AG08396 (cell line): ENCODE data around the gene ENPP1.

Source experiments
- DNase-seq: peaks from one replicate; pipeline ENCODE4 v3.0.0; 2012; ENCODE audit warnings: low spot score, mixed read lengths

Gene ENPP1

DNA sequence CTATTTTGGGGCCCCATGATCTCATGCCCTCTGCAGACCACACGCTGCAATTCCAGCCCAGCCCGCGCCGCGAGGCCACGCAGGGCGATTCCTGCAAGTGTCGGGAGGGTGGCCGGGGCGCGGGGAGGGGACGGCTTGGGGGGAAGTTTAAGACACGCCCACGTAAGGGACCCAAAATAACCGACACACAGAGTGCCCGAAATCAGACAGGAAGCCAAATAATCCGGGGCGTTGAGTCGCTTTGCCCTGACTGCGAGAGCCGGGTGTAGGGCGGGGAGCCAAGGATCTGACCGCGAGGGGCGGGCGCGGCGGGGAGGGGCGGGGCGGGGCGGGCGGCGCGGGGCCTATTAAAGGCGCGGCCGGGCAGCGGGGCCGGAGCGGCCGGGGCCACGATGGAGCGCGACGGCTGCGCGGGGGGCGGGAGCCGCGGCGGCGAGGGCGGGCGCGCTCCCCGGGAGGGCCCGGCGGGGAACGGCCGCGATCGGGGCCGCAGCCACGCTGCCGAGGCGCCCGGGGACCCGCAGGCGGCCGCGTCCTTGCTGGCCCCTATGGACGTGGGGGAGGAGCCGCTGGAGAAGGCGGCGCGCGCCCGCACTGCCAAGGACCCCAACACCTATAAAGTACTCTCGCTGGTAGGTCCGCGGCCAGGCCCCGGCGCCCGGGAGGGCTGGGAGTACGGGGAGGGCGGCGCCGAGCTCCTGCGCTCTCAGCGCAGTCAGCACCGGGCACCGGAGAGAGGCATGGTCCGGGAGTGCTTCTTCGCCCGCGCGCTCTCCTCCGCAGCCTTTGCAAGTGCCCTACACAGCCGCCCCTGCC is at the start of gene ENPP1:
Gene ENPP1 (plus strand): TSS at position 377 of the 816 bp plus-strand sequence. CDS start 16 bp downstream, at position 393.
- peak; percentile 90 for DNase-seq

DNA sequence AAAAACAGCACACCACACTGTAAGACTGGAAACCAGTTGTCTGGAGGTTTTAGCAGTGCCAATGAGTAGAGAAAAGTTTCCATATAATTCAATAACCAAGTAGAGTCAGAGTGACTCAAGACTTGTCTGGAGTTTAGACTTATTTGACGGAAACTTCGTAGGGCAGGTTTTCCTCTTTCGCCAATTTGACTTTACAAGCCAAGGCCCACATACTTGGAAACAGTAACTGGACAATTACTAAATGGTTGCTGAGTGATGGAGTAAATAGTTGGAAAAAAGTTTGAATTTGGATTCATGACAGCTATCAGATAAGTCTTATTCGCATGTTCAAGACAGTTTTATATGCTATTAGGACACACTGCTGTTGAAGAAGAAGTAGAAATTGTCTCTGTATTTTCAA is 48.9 kb upstream of the ENPP1 start:
- no peak for DNase-seq

DNA sequence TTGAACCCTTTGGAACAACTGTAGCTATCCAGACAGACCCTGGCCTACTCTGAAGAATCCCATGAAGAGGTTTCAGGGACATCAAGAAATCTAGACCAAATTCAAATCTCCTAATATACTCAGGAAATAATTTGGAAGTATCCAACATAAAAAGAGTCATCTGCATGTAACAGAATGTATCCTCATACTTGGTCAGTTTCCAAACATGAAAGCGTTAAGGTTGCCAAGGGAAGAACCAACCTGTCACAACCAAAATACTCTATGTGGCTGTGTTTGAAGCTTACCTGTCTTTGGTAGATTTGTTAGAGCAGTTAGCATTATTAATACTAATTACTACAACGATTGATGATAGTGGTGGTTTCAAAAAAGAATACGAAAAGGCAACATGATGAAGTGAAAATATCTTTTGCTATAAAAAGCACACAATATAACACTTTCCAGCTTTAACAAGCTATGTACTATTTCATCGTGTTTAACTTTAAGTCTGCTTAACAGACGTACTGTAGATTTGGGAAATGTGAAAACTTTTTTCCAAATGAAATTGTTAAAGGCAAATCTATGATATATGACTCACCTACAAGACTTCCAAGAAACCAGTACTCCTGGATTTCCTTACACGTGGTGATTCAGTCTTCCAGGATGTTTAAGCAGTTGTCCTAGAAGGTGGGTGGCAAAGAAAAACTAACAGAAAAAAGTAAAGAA is 46.6 kb upstream of the ENPP1 start:
- DNase-seq = no peak

DNA sequence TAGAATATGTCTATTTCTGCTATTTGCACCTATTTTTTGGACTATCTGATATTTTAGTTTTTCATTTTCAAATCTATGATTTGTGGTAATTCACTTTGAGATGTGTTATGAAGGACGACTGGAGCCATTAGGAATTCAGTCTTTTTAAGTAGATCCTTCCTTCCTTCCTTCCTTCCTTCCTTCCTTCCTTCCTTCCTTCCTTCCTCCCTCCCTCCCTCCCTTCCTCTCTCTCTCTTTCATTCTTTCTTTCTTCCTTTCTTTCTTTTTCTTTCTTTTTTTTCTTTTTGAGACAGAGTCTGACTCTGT is 46.1 kb upstream of the ENPP1 start:
- no peak for DNase-seq

DNA sequence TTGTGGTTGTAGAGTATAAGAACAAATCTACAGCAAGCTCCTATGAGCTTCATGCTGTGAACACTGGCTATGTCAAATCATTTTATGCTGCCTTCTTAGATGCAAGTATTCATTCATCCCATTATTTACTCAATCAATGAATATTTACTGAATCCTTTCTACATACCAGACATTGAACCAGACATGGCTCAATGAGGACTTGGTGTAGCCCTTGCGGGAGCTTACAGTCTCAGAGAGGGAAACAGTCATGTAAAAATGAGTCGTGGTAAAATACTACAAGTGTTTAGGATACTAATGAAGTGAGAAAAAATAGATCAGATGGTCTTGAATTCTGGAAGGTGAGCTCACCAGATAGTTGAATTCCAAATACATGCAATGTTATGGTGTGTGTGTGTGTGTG is 44.8 kb upstream of the ENPP1 start:
- DNase-seq = no peak

DNA sequence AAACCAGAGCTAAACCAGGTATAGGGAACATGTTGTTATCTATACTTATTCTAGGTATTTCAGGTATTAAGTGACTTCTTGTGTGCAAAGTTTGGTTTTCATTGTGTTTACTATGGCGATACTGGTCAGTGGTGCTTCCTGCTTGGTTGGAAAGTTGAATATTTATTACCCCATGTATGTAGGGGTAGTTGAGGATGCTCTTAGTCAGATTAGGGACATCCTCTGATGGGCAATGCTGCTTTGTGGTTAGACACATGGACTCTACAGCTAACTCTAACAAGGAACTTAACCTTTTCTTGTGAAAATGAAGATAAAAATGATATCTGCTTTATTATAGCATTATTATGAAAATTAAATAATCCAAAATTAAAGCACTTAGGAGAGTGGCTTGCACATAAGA is 44.1 kb upstream of the ENPP1 start:
- no peak for DNase-seq

DNA sequence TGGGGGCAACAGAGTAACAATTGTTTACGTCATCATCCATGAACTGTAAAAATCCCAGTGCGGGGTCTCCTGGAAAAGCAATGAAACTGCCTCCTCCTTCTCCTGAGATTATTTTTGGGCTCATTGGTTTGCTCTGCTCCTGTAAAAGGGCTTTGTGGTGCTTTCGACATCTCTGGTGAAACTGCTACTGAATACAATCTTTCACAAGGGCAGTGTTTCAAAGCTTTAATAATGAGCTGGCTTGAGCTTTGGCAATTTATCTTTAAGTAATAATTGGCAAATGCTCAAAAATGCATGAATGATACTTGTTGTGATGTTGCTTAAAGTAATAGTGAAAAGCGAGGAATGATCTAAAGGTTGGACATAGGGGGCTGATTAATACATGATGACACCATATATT is 43.5 kb upstream of the ENPP1 start:
- DNase-seq = no peak

DNA sequence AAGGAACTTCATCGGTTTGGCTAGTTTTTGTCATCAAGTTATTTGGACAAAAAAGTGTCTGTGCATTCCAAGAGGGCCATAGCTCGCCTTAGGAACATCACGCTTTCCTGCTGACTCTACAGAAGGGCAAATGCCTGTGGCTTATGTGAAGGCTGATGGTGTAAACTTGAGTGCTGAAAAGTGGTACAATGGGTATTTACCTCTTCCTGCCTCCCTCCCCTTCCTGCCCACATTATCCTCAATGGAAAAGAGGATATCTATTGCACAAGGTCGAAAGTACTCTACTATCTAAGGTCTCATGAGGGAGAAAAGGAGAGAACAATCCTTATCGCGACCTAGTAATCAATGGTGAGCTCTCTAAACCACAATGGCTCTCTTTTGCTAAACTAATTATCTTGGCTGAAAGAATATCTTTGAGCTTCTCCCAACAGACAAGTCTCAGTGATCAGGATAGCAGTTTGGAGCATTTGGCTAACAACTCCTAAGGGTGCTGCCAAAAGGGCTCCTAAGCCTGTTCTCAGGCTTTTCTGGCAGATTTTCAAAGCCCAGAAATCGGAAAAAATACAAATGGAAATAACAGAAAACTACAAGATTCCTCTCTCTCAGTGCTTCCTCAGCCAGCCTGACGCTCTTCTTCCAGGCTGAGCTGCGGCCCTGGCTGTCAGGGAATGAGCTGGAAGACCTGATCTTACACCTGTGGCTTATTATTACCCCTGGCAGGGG is 42.6 kb upstream of the ENPP1 start:
- DNase-seq = peak; percentile 68

DNA sequence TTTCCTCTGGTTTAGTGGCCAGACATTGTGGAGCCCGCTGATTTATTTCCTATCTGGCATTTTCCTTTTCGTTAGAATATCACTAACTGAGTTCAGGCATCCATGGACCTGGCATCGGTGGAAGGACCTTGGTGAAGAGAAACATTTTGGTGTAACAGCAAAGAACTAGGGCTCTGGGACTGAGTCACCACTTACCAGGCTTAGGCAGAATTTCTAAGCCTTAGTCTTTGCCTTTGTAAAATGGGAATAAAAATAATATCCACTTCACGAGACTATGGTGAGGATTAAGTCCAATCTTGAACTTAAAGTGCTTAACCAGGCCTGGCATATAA is 42.0 kb upstream of the ENPP1 start:
- no peak for DNase-seq

DNA sequence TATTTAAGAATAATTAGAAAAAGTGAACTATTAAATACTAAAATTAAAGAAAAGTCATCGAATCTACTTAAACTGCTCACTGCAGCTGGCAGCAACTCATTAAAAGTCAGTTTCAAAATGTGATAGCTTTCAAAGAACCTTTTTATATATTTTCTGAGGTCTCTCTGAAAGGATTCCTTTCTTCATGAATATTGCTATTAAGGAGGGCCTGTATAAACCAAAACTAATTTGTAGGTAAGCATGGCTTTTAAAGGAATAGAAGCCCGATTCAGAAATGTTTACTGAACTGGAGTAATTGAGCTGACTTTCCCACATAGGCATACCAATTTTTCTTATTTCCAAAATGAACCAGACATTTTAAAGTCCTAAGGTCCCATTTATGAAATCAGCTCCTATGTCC is 41.2 kb upstream of the ENPP1 start:
- no peak for DNase-seq

DNA sequence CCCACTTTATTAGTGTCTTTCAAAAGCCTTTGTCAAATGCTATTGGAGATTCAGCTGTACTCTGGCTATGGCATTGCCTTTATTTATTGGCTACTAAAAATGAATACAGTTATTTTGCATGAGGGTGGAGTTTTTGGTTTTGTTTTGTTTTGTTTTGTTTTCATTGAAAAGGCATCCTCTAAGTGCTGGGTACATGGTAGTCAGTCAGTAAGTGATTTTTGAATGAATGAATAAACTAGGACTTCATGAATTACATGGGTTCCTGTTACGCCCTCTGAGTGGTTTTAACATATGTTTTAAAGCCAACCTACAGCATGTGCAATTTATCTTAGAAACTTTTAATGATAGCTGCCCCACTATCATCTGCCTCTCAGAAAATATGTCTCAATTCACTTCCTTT is 38.9 kb upstream of the ENPP1 start:
- DNase-seq = no peak

DNA sequence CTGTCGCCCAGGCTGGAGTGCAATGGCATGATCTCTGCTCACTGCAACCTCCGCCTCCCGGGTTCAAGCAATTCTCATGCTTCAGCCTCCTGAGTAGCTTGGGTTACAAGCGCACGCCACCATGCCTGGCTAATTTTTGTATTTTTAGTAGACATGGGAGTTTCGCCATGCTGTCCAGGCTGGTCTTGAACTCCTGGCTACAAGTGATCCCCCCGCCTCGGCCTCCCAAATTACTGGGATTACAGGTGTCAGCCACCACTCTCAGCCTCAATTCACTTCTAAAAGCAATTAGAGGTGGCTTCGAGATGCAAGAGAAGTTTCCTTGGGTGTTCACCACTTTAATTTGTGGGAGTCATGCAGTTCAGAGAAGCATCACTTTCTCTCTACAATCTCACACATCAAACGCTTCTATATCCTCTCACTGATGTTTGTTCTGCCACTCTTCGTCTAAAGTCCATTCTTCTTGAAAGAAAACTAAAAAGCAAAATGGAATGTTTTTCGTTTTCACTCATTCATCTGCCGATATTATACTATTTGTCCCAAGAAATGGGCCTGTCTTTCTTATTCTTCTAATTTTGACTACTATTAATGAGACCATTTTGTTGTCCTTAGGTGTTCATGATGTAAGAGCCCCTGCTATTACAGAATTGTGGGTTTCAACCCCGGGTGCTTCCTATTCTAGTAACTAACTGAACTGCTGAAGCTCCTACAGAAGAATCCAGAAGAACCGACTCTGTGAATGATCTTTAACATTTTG is 38.3 kb upstream of the ENPP1 start:
- no peak for DNase-seq

DNA sequence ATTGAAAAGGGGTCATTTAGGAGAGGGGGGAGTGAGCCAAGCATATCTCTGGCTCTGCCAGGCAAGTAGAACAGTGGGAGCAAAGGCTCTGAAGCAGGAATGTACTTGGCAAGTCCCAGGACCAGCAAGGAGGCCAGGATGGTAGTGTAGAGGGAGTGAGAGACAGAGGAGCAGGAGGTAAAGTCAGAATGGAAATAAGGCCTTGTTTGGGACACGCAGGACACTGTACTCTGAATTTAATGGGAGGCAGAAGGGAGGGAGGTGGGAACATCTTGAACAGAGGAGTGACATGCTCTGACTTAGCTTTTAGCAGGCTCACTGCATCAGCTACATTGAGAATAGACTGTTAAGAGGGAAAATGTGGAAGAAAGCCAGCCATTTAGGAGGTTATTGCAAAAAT is 37.0 kb upstream of the ENPP1 start:
- no peak for DNase-seq

DNA sequence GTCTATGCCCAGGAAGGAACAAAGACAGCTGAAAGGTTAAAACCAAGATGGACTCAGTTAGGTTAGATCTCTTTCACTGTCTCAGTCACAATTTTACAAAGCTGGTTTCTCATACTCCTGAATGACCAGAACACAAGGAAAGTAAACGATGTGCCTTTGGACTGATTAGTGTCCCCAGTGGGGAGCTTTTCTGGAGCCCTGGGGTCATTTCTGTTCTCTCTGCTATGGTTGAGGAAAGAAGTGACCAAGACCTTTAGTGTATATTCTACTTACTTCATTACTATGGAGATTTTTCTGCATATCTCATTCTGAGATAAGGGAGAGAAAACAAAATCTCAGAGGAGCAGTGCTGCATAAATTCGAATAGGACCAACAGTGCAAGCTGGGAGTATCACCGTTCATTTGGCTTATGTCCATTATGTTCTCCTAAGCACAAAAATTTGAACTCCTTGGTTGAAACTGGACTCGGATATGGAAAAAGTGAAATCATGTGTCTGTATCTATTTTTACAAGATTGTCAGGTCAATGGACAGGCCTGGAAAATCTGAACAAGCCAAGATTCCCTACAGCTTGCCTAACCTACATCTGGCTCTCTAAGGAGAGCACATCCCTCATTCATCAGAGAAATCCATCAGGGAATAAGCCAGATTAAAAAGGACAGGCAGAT is 34.4 kb upstream of the ENPP1 start:
- DNase-seq = no peak

DNA sequence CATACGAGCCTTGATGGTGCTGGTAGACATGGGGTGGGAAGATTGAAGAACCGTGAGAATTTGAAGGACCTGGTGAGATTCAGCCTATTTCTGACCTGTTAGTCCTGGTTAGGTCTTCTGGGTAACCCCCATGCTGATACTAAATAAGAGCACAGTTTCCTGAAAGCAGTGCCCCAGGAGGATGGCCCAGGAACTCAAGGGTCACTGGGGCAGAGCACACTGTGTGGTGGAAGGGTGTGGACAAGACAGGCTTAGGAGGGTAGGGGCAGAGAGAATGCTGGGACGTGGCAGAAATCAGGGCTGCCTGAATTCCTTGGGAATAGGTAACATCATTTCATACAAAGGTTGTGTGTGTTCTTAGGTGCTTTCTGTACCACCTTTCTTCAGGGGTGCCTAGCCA is 31.9 kb upstream of the ENPP1 start:
- no peak for DNase-seq

DNA sequence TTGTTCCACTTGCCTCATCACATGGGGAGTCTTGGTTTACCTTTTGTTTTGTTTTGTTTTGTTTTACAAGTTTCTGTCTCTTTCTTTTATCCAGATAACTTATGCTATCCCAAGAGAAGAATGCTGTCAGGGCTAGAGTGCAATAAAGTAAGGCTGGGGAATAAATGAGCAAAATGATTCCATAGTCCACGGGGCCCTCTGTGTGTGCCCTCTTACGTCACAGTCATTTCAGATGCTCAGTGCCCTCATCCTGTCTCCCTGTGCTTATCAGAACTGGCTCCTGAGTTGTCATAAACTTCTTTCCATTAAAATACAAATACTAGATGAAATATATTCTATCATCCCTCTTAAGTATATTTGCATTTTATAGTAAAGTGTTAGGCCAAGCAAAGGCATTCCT is 30.8 kb upstream of the ENPP1 start:
- DNase-seq = no peak

DNA sequence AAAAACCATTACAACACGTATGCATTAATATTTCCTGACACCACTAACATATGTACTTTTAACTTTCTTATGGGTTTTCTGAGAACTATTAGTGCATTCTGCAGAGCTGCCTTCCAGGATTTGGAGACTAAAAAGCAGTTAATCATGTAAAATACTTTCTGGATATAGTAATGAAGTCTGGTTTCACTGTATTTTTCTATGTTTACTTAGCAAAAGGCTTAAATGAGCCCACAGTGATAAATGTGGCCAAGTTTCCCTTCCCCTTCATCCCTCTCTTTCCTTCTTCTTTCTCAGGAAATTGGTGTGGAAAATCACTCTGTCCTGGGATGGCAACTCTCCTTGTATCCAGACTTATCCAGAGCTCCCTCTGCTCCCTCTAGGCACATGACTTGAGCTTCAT is 29.7 kb upstream of the ENPP1 start:
- DNase-seq = no peak

DNA sequence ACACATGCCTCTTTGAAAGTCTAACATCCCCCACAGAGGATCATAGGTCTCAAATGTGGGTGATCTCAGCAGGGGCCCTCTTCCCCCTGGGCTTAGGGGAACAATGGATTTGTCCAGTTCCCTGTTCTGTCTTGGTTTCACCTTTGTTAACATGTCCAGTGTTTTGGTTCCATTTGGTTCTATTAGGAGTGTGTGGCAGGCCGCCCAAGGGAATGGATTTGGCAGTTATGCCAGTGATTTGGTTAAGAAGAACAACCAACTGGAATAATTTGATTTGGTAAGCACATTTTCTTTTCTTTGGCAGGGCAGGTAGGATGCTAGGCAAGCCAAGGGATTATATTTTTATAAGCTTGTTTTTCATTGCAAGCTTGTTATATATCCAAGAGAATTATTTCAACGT is 28.5 kb upstream of the ENPP1 start:
- no peak for DNase-seq

DNA sequence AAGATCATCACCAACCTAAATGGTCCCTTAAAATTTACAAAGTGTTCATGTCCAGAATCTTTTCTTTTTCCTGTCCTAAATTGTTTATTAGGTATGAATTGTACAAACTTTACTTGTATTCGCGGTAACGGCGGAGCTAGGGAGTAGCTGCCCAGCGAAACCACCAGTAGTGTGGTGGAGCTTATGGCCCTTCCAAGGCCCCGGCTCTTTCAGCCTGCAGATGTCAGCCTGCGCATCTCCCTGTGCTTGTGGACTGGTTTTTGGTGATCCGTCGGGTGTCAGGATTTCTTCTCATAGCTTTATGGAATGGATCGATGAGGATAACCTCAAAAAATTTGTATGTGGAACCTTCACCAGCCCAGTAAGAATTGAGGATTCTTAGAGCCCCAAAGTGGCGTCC is 27.2 kb upstream of the ENPP1 start:
- DNase-seq = no peak

DNA sequence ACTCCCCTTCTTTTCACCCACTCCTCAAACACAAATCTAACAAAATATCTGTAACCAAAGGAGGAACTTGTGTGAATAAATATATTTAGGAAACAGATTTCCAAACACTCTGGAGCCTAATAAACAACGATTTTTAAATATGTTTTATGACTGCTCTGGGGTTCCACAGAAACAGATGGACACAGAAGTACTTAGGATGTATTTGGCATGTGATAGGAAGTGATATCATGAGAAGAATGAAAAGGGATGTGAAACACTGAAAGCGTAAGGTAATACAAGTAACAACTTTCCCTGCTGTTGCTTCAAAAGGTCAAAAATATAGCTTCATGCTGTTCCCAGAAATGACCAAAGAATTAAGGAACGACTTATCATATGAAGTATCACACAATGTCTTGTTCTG is 26.1 kb upstream of the ENPP1 start:
- DNase-seq = no peak

DNA sequence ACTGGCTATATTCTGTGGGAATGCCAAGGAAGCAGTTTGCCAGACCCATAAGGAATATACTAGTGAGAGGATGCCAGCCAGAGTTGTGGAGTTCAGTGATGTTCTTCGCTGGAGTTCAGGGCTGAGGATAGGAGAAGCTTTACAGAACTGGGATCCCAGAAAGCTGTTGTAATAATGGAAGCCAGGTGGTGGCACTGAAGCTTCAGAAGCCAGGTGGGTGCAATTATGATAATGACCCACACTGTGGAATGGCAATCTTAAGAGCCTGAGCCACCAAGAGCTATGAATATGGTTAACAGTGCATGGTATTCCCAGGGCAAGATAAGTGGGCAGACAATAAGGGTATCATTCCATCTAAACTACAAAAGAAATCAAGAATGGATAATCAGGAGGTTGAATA is 25.1 kb upstream of the ENPP1 start:
- DNase-seq = no peak

DNA sequence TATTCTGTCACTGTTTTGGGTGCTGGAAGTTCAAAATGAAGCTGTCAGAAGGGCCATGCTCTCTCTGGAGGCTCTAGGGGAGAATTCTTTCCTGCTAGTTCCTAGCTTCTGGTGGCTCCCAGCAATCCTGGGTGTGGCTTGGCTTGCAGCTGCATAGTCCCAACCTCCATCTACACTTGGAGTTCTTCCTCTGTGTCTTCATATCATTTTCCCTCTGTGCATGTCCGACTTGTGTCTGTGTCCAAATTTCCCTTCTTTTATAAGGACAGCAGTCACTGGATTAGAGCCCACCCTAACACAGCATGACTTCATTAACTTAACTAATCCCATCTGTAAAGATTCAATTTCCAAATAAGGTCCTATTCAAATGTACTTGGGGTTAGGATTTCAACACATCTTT is 23.3 kb upstream of the ENPP1 start:
- no peak for DNase-seq
